Measurements from ENCODE around the gene ST6GAL1. TPM values are rescaled to one million over a fixed set of nuclear protein-coding genes. Genes with fewer than 3 reads are reported as not detected.
"Not testable (repeated sequence)": the region's sequence is repeated elsewhere in the genome, so short reads cannot be mapped to it uniquely, and the experiment has no call there.

The ST6GAL1 gene, protein sequence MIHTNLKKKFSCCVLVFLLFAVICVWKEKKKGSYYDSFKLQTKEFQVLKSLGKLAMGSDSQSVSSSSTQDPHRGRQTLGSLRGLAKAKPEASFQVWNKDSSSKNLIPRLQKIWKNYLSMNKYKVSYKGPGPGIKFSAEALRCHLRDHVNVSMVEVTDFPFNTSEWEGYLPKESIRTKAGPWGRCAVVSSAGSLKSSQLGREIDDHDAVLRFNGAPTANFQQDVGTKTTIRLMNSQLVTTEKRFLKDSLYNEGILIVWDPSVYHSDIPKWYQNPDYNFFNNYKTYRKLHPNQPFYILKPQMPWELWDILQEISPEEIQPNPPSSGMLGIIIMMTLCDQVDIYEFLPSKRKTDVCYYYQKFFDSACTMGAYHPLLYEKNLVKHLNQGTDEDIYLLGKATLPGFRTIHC
- total RNA-seq (70.1 and 123 TPM in 2 replicates), polyA plus RNA-seq (62.9 and 64.3 TPM in 2 replicates)

DNA sequence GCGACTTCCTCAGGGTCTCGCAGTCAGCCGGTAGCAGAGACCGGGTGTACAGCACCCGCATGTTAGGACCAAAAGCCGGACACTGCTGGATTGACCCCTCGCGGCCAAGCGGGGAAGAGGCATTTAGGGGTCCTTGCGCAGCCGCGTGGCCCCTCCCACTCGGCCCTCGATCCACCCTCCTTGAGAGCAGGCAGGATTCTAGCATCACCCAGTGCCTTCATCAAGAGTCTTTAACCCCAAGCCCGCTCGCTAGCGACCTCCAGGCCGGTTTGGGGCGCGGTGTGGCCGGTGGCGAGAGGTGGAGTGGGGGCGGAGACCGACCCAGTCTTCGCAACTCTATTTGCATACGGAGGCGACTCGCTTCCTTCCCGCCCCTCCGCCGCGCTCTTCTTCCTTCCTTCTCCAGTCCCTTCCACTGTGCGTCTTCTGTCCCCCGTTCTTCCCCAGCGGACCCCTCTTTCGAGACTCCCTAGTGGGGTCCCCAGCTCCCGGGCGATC, at the start of gene ST6GAL1:
Gene ST6GAL1, plus strand, starts transcription at position 384 of the 498 bp plus-strand sequence. CDS start 112,178 bp downstream, outside the sequence.
- Histone ChIP-seq H3K9me3 (ENCODE audit: low read depth) (no peaks in the 10 kb centered on the region), H3K4me1 (ENCODE audit: low read depth) (peaks cover 7% of the 10 kb centered on the region), H3K36me3 (no peaks in the 10 kb centered on the region), H3K4me3 (peak within 1 kb of the TSS; percentile 69), H3K27me3 (no peaks in the 10 kb centered on the region), H3K27ac (peak within 1 kb of the TSS; percentile 70)
- TF ChIP-seq, protein P1, sequence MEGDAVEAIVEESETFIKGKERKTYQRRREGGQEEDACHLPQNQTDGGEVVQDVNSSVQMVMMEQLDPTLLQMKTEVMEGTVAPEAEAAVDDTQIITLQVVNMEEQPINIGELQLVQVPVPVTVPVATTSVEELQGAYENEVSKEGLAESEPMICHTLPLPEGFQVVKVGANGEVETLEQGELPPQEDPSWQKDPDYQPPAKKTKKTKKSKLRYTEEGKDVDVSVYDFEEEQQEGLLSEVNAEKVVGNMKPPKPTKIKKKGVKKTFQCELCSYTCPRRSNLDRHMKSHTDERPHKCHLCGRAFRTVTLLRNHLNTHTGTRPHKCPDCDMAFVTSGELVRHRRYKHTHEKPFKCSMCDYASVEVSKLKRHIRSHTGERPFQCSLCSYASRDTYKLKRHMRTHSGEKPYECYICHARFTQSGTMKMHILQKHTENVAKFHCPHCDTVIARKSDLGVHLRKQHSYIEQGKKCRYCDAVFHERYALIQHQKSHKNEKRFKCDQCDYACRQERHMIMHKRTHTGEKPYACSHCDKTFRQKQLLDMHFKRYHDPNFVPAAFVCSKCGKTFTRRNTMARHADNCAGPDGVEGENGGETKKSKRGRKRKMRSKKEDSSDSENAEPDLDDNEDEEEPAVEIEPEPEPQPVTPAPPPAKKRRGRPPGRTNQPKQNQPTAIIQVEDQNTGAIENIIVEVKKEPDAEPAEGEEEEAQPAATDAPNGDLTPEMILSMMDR (IDR thresholded peaks at IDR 0.05; ENCODE audit: low read depth, low read length), result peak; percentile 66
- DNase-seq (ENCODE audit: low read depth in 1 of 2, low spot score in 1 of 2), result peak; percentile 83 to 86

DNA sequence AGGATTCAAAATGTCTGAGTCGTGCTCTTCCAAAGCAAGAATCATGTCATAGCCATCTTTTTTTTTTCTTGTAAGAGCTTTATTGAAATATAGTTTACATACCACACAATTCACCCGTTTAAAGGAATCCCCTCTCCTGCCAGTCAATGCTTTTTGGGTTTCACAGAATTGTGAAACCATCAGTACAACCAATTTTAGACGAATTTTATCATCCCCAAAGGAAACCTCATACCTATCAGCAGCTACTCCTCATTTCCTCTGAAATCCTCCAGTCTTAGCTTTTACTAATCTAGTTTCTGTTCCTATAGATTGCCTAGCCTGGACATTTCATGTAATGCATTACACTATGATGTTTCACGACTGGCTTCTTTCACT, 48.2 kb upstream of the ST6GAL1 start:
- H3K36me3 ChIP-seq, result no peaks in the 10 kb centered on the region
- H3K4me1 ChIP-seq (ENCODE audit: low read depth), result peaks cover 3% of the 10 kb centered on the region
- no peak overlapping the region for H3K4me3 ChIP-seq
- TF ChIP-seq, protein P1 (IDR thresholded peaks at IDR 0.05; ENCODE audit: low read depth, low read length), result no peak
- no peaks in the 10 kb centered on the region for H3K9me3 ChIP-seq (ENCODE audit: low read depth)
- peak in 1 of 2 donors; percentile 26 for DNase-seq (ENCODE audit: low read depth in 1 of 2, low spot score in 1 of 2)
- H3K27me3 ChIP-seq, result no peaks in the 10 kb centered on the region
- H3K27ac ChIP-seq, result no peak overlapping the region

DNA sequence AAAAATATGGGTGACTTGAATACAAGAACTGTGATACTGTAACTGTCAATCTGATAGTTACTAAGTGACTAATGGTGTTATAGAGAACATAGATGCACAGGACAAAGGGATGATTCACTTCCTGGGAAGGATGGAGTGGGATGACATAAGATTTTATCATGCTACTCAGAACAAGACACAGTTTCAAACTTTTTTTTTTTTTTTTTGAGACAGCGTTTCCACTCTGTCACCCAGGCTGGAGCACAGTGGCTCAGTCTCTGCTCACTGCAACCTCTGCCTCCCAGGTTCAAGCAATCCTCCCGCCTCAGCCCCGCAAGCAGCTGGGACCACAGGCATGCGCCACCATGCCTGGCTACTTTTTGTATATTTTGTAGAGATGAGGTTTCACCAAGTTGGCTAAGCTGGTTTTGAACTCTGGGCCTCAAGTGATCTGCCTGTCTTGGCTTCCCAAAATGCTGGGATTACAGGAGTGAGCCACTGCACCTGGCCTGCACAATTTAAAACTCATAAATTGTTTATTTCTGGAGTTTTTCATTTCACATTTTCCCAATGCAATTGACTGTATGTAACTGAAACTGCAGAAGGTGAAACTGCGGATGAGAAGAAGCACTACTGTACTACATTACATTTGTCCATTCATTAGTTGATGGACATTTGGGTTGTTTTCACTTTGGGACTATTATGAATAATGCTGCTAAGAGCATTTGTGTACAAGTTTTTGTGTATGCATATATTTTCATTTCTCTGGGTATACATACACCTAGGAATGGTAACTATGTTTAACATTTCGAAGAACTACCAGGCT, 47.2 kb upstream of the ST6GAL1 start:
- TF ChIP-seq, protein P1 (IDR thresholded peaks at IDR 0.05; ENCODE audit: low read depth, low read length), result no peak
- no peak overlapping the region for H3K27ac ChIP-seq
- H3K36me3 ChIP-seq, result no peaks in the 10 kb centered on the region
- H3K27me3 ChIP-seq, result no peaks in the 10 kb centered on the region
- peaks cover 8% of the 10 kb centered on the region for H3K4me1 ChIP-seq (ENCODE audit: low read depth)
- no peak overlapping the region for H3K4me3 ChIP-seq
- no peaks in the 10 kb centered on the region for H3K9me3 ChIP-seq (ENCODE audit: low read depth)
- DNase-seq (ENCODE audit: low read depth in 1 of 2, low spot score in 1 of 2), result peak in 1 of 2 donors; percentile 75

DNA sequence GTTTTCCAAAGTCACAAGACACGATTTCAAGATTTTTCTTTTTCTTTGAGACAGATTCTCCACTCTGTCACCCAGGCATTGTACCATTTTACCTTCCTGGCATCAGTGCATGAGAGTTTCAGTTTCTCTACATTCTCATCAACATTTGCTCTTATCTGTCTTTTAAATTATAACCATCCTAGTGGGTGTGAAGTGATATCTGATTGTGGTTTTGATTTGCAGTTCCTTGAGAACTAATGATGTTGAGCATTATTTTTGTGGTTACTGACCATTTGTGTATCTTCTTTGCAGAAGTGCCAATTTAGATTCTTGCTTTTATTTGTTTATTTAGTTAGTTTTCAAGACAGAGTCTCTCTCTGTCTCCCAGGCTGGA, 46.7 kb upstream of the ST6GAL1 start:
- Histone ChIP-seq H3K27me3 (no peaks in the 10 kb centered on the region), H3K36me3 (no peaks in the 10 kb centered on the region), H3K4me1 (ENCODE audit: low read depth) (peaks cover 14% of the 10 kb centered on the region), H3K9me3 (ENCODE audit: low read depth) (no peaks in the 10 kb centered on the region), H3K27ac (no peak overlapping the region), H3K4me3 (no peak overlapping the region)
- no peak for DNase-seq (ENCODE audit: low read depth in 1 of 2, low spot score in 1 of 2)
- TF ChIP-seq, protein P1 (IDR thresholded peaks at IDR 0.05; ENCODE audit: low read depth, low read length), result no peak

DNA sequence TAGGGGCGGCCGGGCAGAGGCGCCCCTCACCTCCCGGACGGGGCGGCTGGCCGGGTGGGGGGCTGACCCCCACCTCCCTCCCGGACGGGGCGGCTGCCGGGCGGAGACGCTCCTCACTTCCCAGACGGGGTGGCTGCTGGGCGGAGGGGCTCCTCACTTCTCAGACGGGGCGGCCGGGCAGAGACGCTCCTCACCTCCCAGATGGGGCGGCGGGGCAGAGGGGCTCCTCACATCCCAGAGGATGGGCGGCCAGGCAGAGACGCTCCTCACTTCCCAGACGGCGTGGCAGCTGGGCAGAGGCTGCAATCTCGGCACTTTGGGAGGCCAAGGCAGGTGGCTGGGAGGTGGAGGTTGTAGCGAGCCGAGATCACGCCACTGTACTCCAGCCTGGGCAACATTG, 45.5 kb upstream of the ST6GAL1 start:
- H3K4me1 ChIP-seq (ENCODE audit: low read depth), result peaks cover 22% of the 10 kb centered on the region
- not testable (repeated sequence) for H3K36me3 ChIP-seq; H3K4me3 ChIP-seq; H3K27me3 ChIP-seq; DNase-seq (ENCODE audit: low read depth in 1 of 2, low spot score in 1 of 2); H3K9me3 ChIP-seq (ENCODE audit: low read depth); H3K27ac ChIP-seq
